NCI-H82 (cell line): ENCODE results near the gene ENTR1.

Experiments
- DNase-seq: peaks from one replicate; lab custom pipeline; 2025; lab: John Stamatoyannopoulos, UW

The ENTR1 gene

GRCh38 chr9:136377341-136378169 lies 32.9 kb downstream of the ENTR1 start:
- no peak for DNase-seq

- no peak for DNase-seq
Observed at GRCh38 chr9:136376457-136376856, 34.0 kb downstream of the ENTR1 start.

GRCh38 chr9:136375096-136375495 lies 35.3 kb downstream of the ENTR1 start:
- DNase-seq: no peak

GRCh38 chr9:136374183-136374575 lies 36.2 kb downstream of the ENTR1 start:
- no peak for DNase-seq

GRCh38 chr9:136373300-136374182 lies 36.9 kb downstream of the ENTR1 start, which contains the start of gene CARD9:
Gene CARD9 (minus strand): TSS chr9:136373669. CDS start chr9:136372078, 1,591 bp downstream.
- DNase-seq: peak; percentile 69

GRCh38 chr9:136372561-136373299 lies 37.7 kb downstream of the ENTR1 start:
- DNase-seq: peak; percentile 55

- no peak for DNase-seq
Observed at GRCh38 chr9:136372006-136372405, 38.4 kb downstream of the ENTR1 start.

GRCh38 chr9:136371533-136371880 lies 38.9 kb downstream of the ENTR1 start:
- no peak for DNase-seq

- no peak for DNase-seq
Observed at GRCh38 chr9:136370687-136371532, 39.5 kb downstream of the ENTR1 start.

GRCh38 chr9:136370037-136370436 lies 40.4 kb downstream of the ENTR1 start:
- DNase-seq: no peak

- DNase-seq: peak; percentile 62
Observed at GRCh38 chr9:136368190-136368589, 42.2 kb downstream of the ENTR1 start.

- no peak for DNase-seq
Observed at GRCh38 chr9:136367296-136368145, 42.9 kb downstream of the ENTR1 start.

- DNase-seq: no peak
Observed at GRCh38 chr9:136366826-136367225, 43.6 kb downstream of the ENTR1 start.

- DNase-seq: no peak
Observed at GRCh38 chr9:136365775-136366222, 44.6 kb downstream of the ENTR1 start.

- peak; percentile 88 for DNase-seq
Observed at GRCh38 chr9:136364942-136365774, 45.3 kb downstream of the ENTR1 start.

- no peak for DNase-seq
Observed at GRCh38 chr9:136363949-136364748, 46.3 kb downstream of the ENTR1 start.

GRCh38 chr9:136363106-136363948 lies 47.1 kb downstream of the ENTR1 start, which contains the start of gene DNLZ:
Gene DNLZ (minus strand): TSS chr9:136363744. CDS start chr9:136363714, 30 bp downstream.
- DNase-seq: peak; percentile 97

- no peak for DNase-seq
Observed at GRCh38 chr9:136362450-136362784, 48.0 kb downstream of the ENTR1 start.
